CD8-positive, alpha-beta memory T cell (primary cell): ENCODE data around the gene NRDC. TPM values are rescaled to one million over a fixed set of nuclear protein-coding genes. Genes with fewer than 3 reads are reported as not detected.
"Not testable (repeated sequence)": the region's sequence is repeated elsewhere in the genome, so short reads cannot be mapped to it uniquely, and the experiment has no call there.

Source experiments
- CTCF ChIA-PET: fragments of 350-600 bp; sonication (Branson Sonifier 250); formaldehyde crosslinking; loops from one replicate; lab custom pipeline; 2021; ENCODE audit warnings: antibody characterized with exemption; lab: Charles Lee
- POLR2A ChIA-PET: fragments of 350-600 bp; sonication (Branson Sonifier 250); formaldehyde crosslinking; loops from one replicate; lab custom pipeline; 2021; ENCODE audit warnings: antibody characterized with exemption; lab: Charles Lee
- DNase-seq, 5 donors: peaks; one replicate each; pipeline versions ENCODE4 v3.0.0 to v3.0.0-alpha.2; 2020 to 2022; ENCODE audit warnings: mixed read lengths in 1 of 5
- H3K27ac ChIP-seq: one replicate; pipeline ENCODE4 v1.7.0; 2013; ENCODE audit warnings: low read depth, mild to moderate bottlenecking, low read length, moderate library complexity
- H3K27me3 ChIP-seq: 2 replicates; pipeline ENCODE4 v1.7.0; 2013; ENCODE audit warnings: low read length, mild to moderate bottlenecking; ENCODE audit not compliant: insufficient read depth, poor library complexity, severe bottlenecking
- H3K36me3 ChIP-seq: 2 replicates; pipeline ENCODE4 v1.7.0; 2013; ENCODE audit warnings: mild to moderate bottlenecking, low read length, moderate library complexity; ENCODE audit not compliant: insufficient read depth
- H3K4me1 ChIP-seq: 2 replicates; pipeline ENCODE4 v1.7.0; 2013; ENCODE audit warnings: mild to moderate bottlenecking, low read length, moderate library complexity; ENCODE audit not compliant: insufficient read depth
- H3K4me3 ChIP-seq: 2 replicates; pipeline ENCODE4 v1.7.0; 2013; ENCODE audit warnings: mild to moderate bottlenecking, low read length
- H3K9me3 ChIP-seq: 2 replicates; pipeline ENCODE4 v1.7.0; 2013; ENCODE audit warnings: mild to moderate bottlenecking, low read length
- H3K27ac Mint-ChIP-seq, 8 donors: one replicate each; pipeline ENCODE4 v1.8.0; 2020 to 2021; ENCODE audit warnings: mixed read lengths in 8 of 8, mild to moderate bottlenecking in 6 of 8, inconsistent platforms in 3 of 8, moderate library complexity in 3 of 8
- H3K27me3 Mint-ChIP-seq, 2 donors: one replicate each; pipeline ENCODE4 v1.8.0; 2020 to 2021; ENCODE audit warnings: mixed read lengths in 2 of 2, mild to moderate bottlenecking in 1 of 2, moderate library complexity in 1 of 2
- H3K36me3 Mint-ChIP-seq, 3 donors: one replicate each; pipeline ENCODE4 v1.8.0; 2020 to 2021; ENCODE audit warnings: mixed read lengths in 3 of 3, inconsistent platforms in 1 of 3, mild to moderate bottlenecking in 1 of 3
- H3K4me1 Mint-ChIP-seq, 3 donors: one replicate each; pipeline ENCODE4 v1.8.0; 2020 to 2021; ENCODE audit warnings: mixed read lengths in 3 of 3, inconsistent platforms in 1 of 3, mild to moderate bottlenecking in 1 of 3
- H3K4me3 Mint-ChIP-seq, 7 donors: one replicate each; pipeline ENCODE4 v1.8.0; 2020 to 2021; ENCODE audit warnings: mixed read lengths in 7 of 7, mild to moderate bottlenecking in 6 of 7, moderate library complexity in 4 of 7, inconsistent platforms in 2 of 7
- H3K9me3 Mint-ChIP-seq, 5 donors: one replicate each; pipeline ENCODE4 v1.8.0; 2020 to 2022; ENCODE audit warnings: mixed read lengths in 5 of 5, mild to moderate bottlenecking in 3 of 5, moderate library complexity in 2 of 5, inconsistent platforms in 1 of 5
- polyA plus RNA-seq: library from polyadenylated mRNA; unstranded; fragments of 300-500 nt; fragmentation: Illumina TruSeq; gene quantifications from one replicate; pipeline ENCODE4 v1.2.3, GENCODE V29; 2021
- total RNA-seq, 2 experiments: library from RNA; stranded (reverse); gene quantifications; one replicate each; pipeline ENCODE4 v1.2.3, GENCODE V29; 2021

The NRDC gene
- total and polyA plus RNA-seq, 3 experiments from 2014 or later: 83.0 to 139 (median 129) TPM

GRCh38 chr1:51840182-51840581 is 38.3 kb downstream of the NRDC start:
- H3K4me1 Mint-ChIP-seq: peaks cover 23 to 68% (median 39%) of the 10 kb centered on the region in 3 donors
- H3K27me3 Mint-ChIP-seq: no peaks in the 10 kb centered on the region
- H3K36me3 Mint-ChIP-seq: peaks cover 7 to 51% (median 19%) of the 10 kb centered on the region in 3 donors
- H3K4me3 Mint-ChIP-seq: no peak overlapping the region
- POLR2A ChIA-PET: no interaction called here
- Histone ChIP-seq H3K36me3 (peaks cover 10% of the 10 kb centered on the region), H3K4me3 (no peak overlapping the region), H3K9me3 (no peaks in the 10 kb centered on the region), H3K4me1 (no peaks in the 10 kb centered on the region), H3K27me3 (no peaks in the 10 kb centered on the region), H3K27ac (no peak overlapping the region)
- DNase-seq: no peak
- peak overlapping the region in 3 of 8 donors; percentile 0 to 61 (median 48) for H3K27ac Mint-ChIP-seq
- CTCF ChIA-PET: no interaction called here
- no peaks in the 10 kb centered on the region for H3K9me3 Mint-ChIP-seq

GRCh38 chr1:51839094-51839493 is 39.4 kb downstream of the NRDC start:
- CTCF ChIA-PET: no interaction called here
- peaks cover 7 to 54% (median 17%) of the 10 kb centered on the region in 3 donors for H3K36me3 Mint-ChIP-seq

GRCh38 chr1:51837243-51837642 is 41.3 kb downstream of the NRDC start:
- POLR2A ChIA-PET: no interaction called here
- CTCF ChIA-PET: no interaction called here
- Mint-ChIP-seq H3K27me3 (no peaks in the 10 kb centered on the region), H3K27ac (peak overlapping the region in 1 of 8 donors; percentile 60), H3K4me1 (peaks cover 8 to 45% (median 19%) of the 10 kb centered on the region in 3 donors), H3K36me3 (peaks cover 7 to 67% (median 20%) of the 10 kb centered on the region in 3 donors), H3K9me3 (no peaks in the 10 kb centered on the region), H3K4me3 (no peak overlapping the region)
- DNase-seq: no peak
- Histone ChIP-seq H3K4me1 (no peaks in the 10 kb centered on the region), H3K27me3 (no peaks in the 10 kb centered on the region), H3K27ac (no peak overlapping the region), H3K4me3 (no peak overlapping the region), H3K36me3 (peaks cover 17% of the 10 kb centered on the region), H3K9me3 (no peaks in the 10 kb centered on the region)

More at GRCh38 chr1:51839094-51839493, 39.4 kb downstream of the NRDC start:
- Mint-ChIP-seq H3K9me3 (no peaks in the 10 kb centered on the region), H3K4me3 (no peak overlapping the region), H3K27me3 (no peaks in the 10 kb centered on the region), H3K4me1 (peaks cover 16 to 59% (median 31%) of the 10 kb centered on the region in 3 donors), H3K27ac (peak overlapping the region in 1 of 8 donors; percentile 37)
- DNase-seq: no peak
- H3K9me3 ChIP-seq: no peaks in the 10 kb centered on the region
- no peak overlapping the region for H3K27ac ChIP-seq
- H3K36me3 ChIP-seq: peaks cover 11% of the 10 kb centered on the region
- H3K27me3 ChIP-seq: no peaks in the 10 kb centered on the region
- no peak overlapping the region for H3K4me3 ChIP-seq
- H3K4me1 ChIP-seq: no peaks in the 10 kb centered on the region
- POLR2A ChIA-PET: no interaction called here

- Histone ChIP-seq H3K4me3 (no peak overlapping the region), H3K4me1 (no peaks in the 10 kb centered on the region), H3K9me3 (no peaks in the 10 kb centered on the region), H3K36me3 (peaks cover 18% of the 10 kb centered on the region), H3K27me3 (no peaks in the 10 kb centered on the region), H3K27ac (no peak overlapping the region)
- H3K4me3 Mint-ChIP-seq: no peak overlapping the region
- no peak overlapping the region for H3K27ac Mint-ChIP-seq
- H3K9me3 Mint-ChIP-seq: no peaks in the 10 kb centered on the region
- peaks cover 0 to 17% (median 3%) of the 10 kb centered on the region in 3 donors for H3K4me1 Mint-ChIP-seq
- CTCF ChIA-PET: no interaction called here
- POLR2A ChIA-PET: no interaction called here
- no peaks in the 10 kb centered on the region for H3K27me3 Mint-ChIP-seq
- peaks cover 7 to 65% (median 17%) of the 10 kb centered on the region in 3 donors for H3K36me3 Mint-ChIP-seq
- no peak for DNase-seq
Observed at GRCh38 chr1:51833700-51834099, 44.8 kb downstream of the NRDC start.

GRCh38 chr1:51829058-51829457 is 49.5 kb downstream of the NRDC start:
- H3K27ac ChIP-seq: no peak overlapping the region
- no peaks in the 10 kb centered on the region for H3K9me3 Mint-ChIP-seq
- no peaks in the 10 kb centered on the region for H3K27me3 ChIP-seq
- no peaks in the 10 kb centered on the region for H3K9me3 ChIP-seq
- no peaks in the 10 kb centered on the region for H3K4me1 ChIP-seq
- peaks cover 3 to 60% (median 10%) of the 10 kb centered on the region in 3 donors for H3K36me3 Mint-ChIP-seq
- peak overlapping the region in 1 of 8 donors; percentile 16 for H3K27ac Mint-ChIP-seq
- H3K4me1 Mint-ChIP-seq: peaks cover 0 to 3% (median 3%) of the 10 kb centered on the region in 3 donors
- no peaks in the 10 kb centered on the region for H3K27me3 Mint-ChIP-seq
- DNase-seq: no peak
- H3K4me3 ChIP-seq: no peak overlapping the region
- ChIA-PET POLR2A (no interaction called here), CTCF (no interaction called here)
- peaks cover 18% of the 10 kb centered on the region for H3K36me3 ChIP-seq
- H3K4me3 Mint-ChIP-seq: no peak overlapping the region

- no peak for DNase-seq
- Histone ChIP-seq H3K4me3 (no peak overlapping the region), H3K27ac (no peak overlapping the region), H3K4me1 (no peaks in the 10 kb centered on the region), H3K36me3 (peaks cover 16% of the 10 kb centered on the region), H3K9me3 (no peaks in the 10 kb centered on the region), H3K27me3 (no peaks in the 10 kb centered on the region)
- H3K4me3 Mint-ChIP-seq: no peak overlapping the region
- H3K36me3 Mint-ChIP-seq: peaks cover 0 to 76% (median 20%) of the 10 kb centered on the region in 3 donors
- ChIA-PET POLR2A (no interaction called here), CTCF (no interaction called here)
- peak overlapping the region in 2 of 8 donors; percentile 0 to 33 for H3K27ac Mint-ChIP-seq
- H3K4me1 Mint-ChIP-seq: peaks cover 0 to 4% (median 2%) of the 10 kb centered on the region in 3 donors
- no peaks in the 10 kb centered on the region for H3K9me3 Mint-ChIP-seq
- no peaks in the 10 kb centered on the region for H3K27me3 Mint-ChIP-seq
Observed at GRCh38 chr1:51819810-51820209, 58.7 kb downstream of the NRDC start.

GRCh38 chr1:51819021-51819420 is 59.5 kb downstream of the NRDC start:
- H3K4me3 ChIP-seq, H3K9me3 ChIP-seq, H3K27me3 ChIP-seq, H3K4me3 Mint-ChIP-seq, H3K4me1 ChIP-seq, POLR2A ChIA-PET, H3K9me3 Mint-ChIP-seq, H3K27ac Mint-ChIP-seq, H3K4me1 Mint-ChIP-seq, CTCF ChIA-PET, DNase-seq, H3K27ac ChIP-seq, H3K27me3 Mint-ChIP-seq: not testable (repeated sequence)
- H3K36me3 Mint-ChIP-seq: peaks cover 0 to 78% (median 21%) of the 10 kb centered on the region in 3 donors
- H3K36me3 ChIP-seq: peaks cover 13% of the 10 kb centered on the region

- no peak overlapping the region for H3K27ac ChIP-seq
- Mint-ChIP-seq H3K4me1 (peaks cover 0 to 4% (median 2%) of the 10 kb centered on the region in 3 donors), H3K36me3 (peaks cover 4 to 81% (median 26%) of the 10 kb centered on the region in 3 donors), H3K27me3 (no peaks in the 10 kb centered on the region), H3K9me3 (no peaks in the 10 kb centered on the region), H3K27ac (peak overlapping the region in 1 of 8 donors; percentile 18), H3K4me3 (no peak overlapping the region)
- POLR2A ChIA-PET: no interaction called here
- no peak for DNase-seq
- no peaks in the 10 kb centered on the region for H3K4me1 ChIP-seq
- no peak overlapping the region for H3K4me3 ChIP-seq
- CTCF ChIA-PET: no interaction called here
- H3K9me3 ChIP-seq: no peaks in the 10 kb centered on the region
- H3K27me3 ChIP-seq: no peaks in the 10 kb centered on the region
- peaks cover 13% of the 10 kb centered on the region for H3K36me3 ChIP-seq
Observed at GRCh38 chr1:51818487-51818886, 60.0 kb downstream of the NRDC start.
